Activated CD4-positive, alpha-beta T cell treated with anti-CD3 and anti-CD28 coated beads for 48 hours (primary cell): ENCODE measurements around the gene LRRC38.

Source experiments
- DNase-seq: peaks from one replicate; pipeline ENCODE4 v3.0.0-alpha.2; 2020

The LRRC38 gene

DNA sequence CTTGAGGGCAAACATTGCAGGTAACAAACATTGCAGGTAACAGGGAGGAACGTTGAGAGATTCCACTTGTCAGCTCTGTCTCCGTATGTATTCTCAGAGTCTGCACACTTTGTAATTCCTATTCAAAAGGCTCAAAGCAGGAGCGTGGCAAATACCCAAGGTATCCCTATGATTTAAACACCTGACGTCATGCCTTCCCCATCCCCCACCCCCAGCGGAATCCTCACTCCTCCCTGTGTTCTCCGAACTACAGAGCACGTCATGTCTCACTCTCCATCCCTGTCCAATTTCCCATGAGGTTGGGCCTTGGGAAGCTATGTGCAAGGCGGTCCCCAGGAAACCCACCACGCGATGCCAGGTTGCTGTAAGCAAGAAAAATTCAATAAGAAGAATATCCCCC, 2.8 kb upstream of the LRRC38 start:
- no peak for DNase-seq

DNA sequence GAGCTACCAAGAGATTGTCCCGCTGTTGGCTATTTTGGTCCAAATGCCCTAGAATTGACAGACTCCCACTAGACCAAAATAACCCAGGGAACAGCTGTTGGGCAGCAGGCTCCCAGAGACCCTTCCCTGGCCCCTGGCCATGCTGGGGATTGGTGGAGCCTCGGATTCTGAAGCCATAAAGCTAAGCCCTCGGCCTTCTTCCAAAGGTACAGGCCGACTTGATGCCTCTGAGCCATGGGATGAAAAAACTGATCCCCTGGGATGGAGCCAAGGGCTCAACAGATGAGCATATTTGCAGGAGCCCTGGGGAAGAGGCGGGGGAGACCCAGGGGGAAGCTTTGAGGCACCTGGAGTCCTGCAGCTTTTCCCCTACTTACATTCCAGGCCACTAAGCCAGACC, 1.0 kb upstream of the LRRC38 start:
- no peak for DNase-seq

DNA sequence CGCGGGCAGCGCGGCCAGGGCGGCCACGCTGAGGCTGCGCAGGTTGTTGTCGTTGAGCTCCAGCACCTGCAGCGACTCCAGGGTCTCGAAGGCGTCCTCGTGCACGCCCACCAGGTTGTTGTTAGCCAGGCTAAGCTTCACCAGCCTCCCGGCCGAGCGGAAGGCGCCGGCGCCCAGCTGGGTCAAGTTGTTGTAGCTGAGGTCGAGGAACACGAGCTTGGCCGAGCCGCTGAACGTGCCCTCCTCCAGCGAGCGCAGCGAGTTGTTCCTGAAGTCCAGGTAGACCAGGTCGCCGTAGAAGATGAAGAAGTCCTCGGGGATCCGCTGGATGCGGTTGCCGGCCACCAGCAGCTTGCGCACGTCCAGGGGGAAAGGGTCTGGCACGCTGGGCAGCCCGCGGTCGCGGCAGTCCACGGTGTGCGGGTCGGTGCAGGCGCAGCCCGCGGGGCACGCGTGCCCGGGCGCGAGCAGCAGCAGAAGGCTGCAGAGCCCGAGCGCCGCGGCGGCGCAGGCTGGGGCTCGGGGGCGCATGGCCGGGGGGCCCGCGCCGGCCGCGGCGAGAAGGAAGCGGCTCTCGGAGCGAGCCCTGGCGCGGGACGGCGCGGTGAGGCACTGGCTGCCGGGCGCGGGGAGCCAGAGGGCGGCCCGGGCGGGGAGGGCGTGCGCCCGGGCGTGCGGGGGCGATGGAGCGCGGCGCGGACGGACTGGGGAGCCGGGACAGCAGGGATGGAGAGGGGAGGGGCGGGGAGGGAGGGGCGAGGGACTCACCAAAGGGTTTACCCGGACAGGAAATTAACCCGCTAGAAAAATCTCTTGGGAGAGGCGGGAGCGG, 524 bp downstream of the LRRC38 start:
- no peak for DNase-seq

DNA sequence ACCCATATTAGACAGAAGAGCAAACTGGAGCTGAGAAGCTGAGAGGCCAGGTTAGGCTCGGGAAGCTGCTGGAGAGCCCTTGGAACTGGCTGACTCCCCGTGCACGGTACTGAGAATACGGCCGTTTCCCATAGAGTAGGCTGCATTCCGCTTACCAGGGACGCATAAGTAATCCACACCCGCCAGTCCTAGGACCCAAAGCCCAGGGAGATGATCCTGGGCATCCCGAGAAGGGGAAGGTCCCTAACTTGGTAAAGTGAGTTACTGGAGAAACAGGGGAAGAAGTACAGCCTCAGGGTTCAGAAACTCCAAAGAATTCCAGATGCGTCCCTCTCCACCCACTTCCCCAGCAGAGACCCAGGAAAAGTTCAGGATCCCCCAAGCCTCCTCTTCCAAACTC, 1.3 kb downstream of the LRRC38 start:
- DNase-seq, result no peak

DNA sequence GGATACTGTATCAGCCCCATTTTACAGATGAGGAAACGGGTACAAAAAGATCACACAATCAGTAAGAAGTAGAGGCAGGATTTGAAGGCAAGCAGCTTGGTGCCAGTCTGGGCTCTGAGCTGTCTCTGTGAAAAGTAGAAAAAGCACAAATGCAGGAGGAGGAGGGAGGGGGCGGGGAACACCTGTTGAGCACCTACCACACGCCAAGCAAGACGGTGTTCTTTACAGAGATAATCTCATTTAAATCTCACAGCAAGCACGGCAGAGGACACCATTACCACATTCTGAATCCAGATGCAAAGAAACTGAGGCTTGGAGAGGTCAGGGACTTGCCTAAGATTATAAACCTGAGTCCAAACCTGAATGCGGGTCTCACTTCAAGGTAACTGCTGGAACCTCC, 3.3 kb downstream of the LRRC38 start:
- no peak for DNase-seq

DNA sequence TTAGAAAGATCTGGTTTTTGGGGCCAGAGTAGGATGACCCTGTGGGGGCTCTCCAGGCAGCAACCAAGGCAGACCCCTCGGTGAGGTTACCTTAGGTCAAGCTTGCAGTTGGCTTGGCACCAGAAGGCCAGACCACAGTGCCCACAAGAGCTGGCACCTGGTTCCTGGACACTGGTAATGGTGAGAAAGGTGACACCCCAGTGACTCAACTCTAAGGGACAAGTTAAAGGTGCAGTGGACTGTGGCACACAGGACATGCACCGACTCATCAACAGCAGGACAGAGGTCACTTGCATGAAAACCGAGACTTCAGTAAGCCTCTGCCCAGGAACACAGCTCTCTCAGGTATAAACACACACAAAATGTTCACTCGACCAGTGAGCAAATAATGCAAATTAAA, 6.7 kb downstream of the LRRC38 start:
- DNase-seq, result no peak

DNA sequence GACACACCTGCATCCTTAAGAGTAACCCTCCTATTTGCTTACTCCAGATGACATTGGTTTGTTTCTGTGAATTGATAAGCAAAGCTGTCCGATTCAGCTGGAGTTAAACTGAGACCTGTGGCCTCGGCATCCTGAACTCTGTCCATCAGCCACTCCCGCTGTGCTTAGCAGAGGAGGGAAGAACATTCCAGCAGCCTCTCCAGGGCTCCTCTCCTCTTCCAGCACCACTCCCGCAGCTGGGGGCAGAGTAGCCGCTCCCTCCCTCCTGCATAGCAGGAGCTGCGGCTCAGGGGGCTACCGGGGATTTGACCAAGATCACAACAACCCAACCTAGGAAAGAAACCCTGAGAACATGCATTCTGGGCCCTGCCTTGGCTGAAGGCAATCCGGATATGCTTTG, 8.8 kb downstream of the LRRC38 start:
- no peak for DNase-seq

DNA sequence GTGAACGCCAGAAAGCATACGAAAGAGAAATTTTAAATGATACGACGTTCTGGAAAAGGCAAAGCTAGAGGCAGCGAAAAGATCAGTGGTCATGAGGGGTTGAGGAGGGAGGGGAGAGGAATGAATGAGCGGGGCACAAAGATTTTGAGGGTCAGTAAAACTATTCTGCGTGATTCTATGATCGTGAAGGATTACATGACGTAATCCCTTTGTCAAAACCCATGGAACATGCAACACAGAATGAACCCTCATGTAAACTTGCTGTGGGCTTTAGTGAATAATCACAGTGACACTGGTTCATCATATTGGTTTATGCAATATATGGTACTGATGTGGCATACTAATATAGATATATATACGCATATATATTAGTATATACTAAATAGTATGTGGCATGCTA, 13.0 kb downstream of the LRRC38 start:
- DNase-seq, result no peak

DNA sequence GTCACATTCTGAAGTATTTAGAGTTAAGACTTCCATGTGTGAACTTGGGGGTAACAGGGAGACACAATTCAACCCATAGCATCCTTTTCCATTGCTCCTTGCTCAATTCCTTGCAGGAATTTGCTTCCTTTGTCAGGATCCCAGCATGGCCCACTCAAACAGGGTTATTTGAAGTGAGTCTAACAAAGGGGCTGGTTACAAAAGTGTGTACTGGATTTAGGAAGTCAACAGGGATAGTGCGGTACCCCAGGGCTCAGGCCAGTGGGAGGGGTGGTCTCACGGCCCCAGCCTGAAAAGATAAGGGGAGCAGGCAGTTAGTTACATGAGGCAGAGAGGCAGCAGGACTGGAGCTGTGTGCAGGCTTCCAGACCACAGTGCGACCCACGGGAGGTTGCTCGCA, 14.4 kb downstream of the LRRC38 start:
- no peak for DNase-seq

DNA sequence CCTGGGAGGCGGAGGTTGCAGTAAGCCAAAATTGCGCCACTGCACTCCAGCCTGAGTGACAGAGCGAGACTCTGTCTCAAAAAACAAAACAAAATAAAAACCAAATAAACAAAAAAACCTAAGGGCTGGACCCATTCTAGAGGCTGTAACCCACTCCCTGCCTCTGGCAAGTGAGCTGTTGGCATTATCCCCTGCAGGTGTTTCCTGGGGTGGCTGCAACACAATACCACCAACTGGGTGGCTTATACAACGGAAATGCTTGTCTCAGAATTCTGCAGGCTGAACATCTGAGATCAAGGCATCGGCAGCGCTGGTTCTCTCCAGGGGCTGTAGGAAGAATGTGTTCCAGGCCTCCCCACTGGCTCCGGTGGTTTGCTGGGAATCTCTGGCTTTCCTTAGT, 15.2 kb downstream of the LRRC38 start:
- no peak for DNase-seq

DNA sequence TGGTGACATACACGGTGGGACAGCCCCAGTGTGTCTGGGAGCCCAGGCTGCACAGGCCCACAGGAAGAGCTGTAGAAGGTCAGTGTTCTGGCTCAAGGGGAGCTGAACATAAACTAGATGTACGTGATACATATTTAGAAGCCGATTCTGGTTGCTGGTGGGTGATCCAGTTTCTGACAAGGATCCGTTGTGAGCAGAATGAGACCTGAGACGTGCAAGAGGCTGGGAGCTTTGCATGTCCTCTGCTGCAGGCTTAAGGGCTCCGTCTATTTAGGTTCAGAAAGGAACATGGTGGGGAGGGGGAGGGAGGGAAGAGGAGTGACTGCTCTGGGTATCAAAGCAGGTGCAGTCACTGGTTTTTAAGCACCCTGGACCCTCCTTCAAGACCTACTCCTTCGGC, 18.6 kb downstream of the LRRC38 start:
- DNase-seq, result no peak

DNA sequence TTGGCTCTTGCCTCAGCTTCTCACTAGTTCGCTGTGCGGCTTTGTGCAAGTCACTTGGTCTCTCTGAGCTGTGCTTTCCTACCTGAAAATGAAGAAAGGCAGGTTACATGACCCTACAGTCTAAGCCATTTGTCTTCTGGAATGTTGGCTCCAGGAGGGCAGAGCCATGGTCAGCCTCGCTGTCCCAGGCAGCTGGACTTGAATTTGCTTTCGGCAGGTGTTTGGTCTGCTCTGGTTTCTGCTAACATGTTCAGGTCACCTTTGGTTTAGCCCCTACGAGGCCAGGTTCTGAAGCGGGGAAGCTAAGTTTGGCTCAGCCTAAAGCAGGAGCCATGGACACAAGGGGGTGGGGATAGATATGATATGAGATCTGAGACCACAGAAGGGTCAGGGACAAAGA, 19.1 kb downstream of the LRRC38 start:
- no peak for DNase-seq

DNA sequence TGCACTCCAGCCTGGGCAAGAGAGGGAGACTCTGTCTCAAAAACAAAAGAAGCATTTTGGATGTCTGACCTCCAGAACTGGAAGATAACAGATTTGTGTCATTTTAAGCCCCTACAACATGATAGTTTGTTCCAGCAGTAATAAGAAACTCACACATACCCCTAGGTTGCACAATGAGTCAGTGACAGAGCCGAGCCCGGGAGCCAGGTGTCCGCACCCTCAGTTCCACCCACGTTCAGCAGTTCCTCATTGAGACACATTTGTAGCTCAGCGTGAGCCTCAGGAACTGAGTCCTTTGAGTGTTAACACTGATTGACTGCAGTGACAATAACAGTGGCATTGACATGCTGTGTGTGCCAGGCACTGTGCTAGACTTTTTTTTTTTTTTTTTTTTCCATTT, 19.8 kb downstream of the LRRC38 start:
- DNase-seq, result peak; percentile 28

DNA sequence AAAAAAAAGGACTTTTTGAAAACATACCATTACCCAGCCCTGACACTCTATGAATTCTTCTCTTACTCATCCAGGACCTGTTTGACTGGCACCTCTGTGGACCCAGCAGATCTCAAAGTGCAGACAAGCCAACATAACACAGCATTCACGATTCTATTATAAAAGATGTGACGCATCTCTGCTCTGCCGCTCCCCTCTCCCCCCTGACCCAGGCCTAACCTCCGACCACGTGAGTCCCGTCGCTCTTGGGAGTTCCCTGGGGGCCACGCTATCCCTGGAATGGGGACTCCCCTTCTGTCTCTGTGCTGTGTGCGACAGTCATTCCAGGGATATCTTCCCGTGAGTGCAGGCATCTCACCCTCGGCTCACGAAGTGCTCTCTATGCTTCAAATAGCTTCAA, 21.1 kb downstream of the LRRC38 start:
- no peak for DNase-seq

DNA sequence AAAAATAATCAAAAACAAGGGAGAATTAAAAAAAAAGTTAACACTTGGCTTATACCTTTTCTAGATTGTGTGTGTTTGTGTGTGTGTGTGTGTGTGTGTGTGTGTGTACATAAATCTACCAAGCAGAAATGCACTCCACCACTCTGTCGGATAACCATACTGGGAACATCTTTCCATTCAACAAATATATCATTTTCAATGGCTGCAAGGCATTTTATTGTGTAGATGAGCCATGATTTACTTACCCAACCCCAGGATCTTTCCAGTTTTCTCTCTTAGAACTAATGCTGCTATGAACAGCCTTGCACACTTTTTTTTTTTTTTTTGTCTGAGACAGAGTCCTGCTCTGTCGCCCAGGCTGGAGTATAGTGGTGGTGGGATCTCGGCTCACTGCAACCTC, 25.8 kb downstream of the LRRC38 start:
- DNase-seq, result no peak

DNA sequence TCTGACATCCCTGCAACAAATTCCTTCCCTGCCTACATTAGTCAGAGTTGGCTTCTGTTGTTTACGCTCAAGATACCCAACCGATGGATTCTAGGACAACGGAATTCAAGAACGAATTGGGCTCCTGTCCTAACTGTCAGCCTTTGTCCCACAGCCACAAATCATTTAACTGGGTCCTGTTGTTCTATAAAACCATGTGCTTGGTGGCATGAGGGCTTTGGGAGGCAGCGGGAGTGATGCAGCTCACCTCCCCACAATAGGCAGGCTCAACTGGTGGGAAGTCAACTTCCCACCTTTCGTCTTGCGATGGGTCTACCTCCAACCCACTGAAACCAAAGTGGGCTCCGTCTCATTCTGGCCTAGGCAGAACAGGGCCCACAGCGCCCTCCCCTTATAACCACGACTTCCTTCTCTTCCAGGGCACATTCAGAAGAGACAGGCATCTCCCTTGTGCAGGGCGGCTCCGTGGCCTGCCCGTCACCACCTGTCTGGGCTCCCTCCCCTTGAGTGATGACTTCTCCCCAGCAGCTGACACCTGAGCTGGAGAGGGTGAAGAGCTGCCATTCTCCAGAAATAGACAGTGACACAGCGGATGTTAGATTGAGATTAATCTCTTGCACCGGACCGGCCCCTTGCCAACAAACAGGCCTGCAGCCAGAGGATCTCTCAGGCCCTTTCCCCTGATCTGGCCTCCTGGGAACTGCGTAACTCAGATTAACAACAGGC, 26.5 kb downstream of the LRRC38 start:
- no peak for DNase-seq

DNA sequence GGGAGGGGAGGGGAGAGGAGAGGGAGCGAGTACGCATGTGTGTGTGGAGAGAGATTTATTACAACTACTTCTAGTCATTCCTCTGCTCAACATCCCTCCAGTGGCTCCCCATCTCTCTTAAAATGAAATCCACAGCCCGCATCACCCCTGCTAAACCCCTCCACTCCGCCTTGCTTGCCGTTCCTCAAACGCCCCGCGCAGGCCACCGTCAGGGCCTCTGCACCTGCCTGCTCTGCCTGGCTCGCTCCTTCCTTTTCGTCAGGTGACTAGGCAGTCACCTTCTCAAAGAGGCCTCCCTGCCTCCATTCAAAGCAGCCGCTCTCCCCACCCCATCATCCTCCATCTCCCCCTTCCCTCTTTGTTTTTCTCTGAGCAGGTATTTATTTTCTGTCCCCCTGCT, 29.9 kb downstream of the LRRC38 start:
- DNase-seq, result no peak

DNA sequence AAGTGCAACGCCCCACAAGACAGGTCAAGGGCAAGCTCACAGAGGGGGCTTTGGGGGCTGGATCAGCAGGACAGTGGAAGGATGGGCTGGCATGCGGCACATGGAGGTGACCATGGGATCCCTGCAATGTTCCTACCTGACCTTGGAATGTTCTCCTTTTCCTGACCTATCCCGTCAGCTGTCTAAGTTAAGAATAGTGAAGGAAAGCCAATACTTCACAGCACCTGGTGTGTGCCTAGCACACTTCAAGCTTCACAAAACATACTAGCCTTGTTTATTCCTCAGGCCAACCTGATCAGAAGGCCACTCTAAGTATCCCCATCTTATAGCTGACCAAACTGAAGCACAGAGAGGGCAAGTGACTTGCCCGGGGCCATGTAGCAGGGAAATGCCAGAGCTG, 31.2 kb downstream of the LRRC38 start:
- no peak for DNase-seq

DNA sequence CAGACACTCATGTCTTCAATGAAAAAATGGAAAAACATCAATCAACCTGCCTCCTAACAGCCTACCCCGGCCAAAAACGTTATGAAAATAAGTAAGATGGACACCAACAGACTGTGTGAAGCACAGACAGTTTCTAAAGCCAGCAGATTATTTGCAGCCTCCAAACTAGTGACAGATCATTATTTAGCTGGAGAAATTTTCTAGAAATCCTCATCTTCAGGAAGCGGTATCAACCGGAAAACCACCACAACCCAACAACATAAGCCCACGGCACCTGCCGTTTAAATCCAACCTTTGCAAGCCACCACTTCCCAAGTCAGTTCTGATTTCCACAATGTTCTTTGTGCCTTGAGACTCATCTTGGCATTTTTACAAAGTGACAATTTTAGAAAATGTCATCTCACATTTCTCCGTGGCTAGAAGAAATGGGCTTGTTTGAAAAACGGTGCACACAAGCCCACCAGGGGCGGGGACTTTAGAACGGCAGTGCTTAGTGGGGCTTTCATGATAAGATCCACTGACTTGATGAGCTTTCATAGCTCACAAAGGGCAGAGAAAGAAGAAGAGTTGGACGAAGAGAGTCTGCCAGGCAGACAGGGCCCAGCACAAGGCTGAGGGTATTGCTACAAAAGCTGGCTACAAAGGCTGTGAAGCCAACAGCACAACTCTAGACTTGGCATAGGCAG, 34.5 kb downstream of the LRRC38 start:
- no peak for DNase-seq

DNA sequence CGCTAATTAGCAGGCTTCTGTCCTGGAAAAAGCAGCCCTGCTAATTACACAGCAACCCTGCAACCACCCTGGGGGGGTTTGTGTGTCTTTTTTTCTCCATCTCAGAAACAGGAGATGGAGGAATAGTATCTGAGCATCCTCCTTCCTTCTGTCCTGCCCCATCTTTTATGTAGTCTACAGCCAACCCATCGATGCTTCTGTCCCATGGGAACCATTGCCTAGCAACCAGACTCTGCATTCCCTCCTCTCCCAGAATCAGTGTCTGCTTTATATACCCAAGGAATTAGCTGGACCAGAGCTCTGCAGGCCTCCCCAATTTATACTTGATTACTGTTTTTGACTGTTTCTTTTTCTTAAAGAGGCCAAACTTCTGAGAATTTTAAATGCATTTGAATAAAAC, 35.1 kb downstream of the LRRC38 start:
- no peak for DNase-seq

DNA sequence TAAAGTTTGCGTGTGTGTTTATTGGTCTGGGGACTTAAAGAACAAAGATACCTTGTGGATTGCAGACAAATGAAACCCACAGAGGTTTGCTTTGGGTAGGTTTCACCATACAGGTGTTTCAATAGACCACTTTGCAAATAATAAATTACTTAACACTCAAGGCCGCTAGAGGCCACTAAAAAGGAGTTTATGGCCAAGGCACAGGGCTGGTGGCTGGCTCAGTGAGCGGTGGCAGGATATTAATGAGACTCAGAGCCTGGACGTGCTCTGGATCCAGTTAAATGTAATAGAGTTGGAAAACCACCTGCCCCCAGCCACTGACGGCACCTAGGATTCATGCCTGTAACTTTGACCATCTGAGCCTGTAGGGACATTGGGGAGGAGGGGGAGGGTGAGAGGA, 44.5 kb downstream of the LRRC38 start:
- DNase-seq, result no peak

DNA sequence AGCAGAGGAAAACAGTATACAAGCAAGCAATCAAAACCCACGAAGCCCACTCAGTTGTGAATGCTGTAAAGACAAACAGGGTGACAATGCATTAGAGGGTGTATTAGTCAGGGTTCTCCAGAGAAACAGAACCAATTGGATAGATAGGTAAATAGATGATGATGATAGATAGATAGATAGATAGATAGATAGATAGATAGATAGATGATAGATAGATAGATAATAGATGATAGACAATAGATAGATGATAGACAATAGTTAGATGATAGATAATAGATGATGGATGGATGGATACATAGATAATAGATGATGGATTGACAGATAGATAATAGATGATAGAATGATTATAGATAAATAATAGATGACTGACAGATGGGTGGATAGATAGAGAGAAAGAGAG, 48.3 kb downstream of the LRRC38 start:
- DNase-seq, result no peak

DNA sequence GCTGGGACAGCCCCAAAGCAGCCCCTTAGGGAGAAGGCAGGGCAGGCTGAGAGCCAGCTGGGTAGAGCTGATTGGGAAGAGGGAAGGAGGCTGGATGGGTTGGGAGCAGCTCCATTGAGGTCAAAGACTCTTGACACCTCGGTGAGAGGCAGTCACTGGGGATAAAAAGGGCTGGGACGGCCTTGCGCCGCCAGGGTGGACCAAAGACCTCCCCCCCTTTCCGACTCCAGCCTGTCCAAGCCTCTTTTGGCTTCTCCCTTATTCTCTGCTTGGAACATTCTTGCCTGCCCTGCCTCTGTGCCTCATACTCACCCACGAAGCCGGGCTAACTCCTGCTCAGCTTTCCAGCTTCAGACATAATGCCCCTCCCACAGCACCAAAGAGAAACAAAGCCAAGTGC, 51.1 kb downstream of the LRRC38 start:
- DNase-seq, result no peak

DNA sequence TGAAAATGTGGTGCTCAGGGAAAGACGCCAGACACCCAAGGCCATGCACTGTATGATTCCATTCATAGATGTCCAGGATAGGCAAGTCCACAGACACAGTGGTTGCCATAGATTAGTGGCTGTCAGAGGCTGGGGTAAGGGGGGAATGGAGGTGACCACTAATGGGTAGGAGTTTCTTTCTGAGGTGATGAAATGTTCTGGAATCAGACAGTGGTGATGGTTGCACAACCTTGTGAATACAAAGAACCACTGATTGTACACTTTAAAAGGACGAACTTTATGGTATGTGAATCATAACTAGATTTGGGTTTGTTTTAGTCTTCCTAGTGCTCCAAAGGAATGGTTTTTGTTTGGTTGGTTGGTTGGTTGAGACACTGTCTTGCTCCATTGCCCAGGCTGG, 51.8 kb downstream of the LRRC38 start:
- DNase-seq, result no peak
